ENCODE measurements around the gene ETV6.
"Not testable (repeated sequence)": the region's sequence is repeated elsewhere in the genome, so short reads cannot be mapped to it uniquely, and the experiment has no call there.

ETV6 gene

GRCh38 chr12:11615481-11615880 lies 34.0 kb upstream of the ETV6 start:
- no peak overlapping the region for H3K27ac ChIP-seq
- in situ Hi-C loops (cut with HindIII; ENCODE audit: low pct_ligation_motif_present, low sequenced_read_pairs), result no loop called here
- no peaks in the 10 kb centered on the region for H3K27me3 ChIP-seq (replicated peaks)
- DNase-seq, result no peak
- no peak for TF ChIP-seq CTCF (IDR thresholded peaks at IDR 0.05; ENCODE audit: low read depth, low read length, missing control alignments)
- H3K4me3 ChIP-seq (ENCODE audit: low read depth, low read length), result no peak overlapping the region
- no peaks in the 10 kb centered on the region for H3K36me3 ChIP-seq (replicated peaks)

GRCh38 chr12:11618046-11618445 lies 31.4 kb upstream of the ETV6 start:
- no peaks in the 10 kb centered on the region for H3K36me3 ChIP-seq (replicated peaks)
- H3K27ac ChIP-seq, result no peak overlapping the region
- no peak overlapping the region for H3K4me3 ChIP-seq (ENCODE audit: low read depth, low read length)
- no peaks in the 10 kb centered on the region for H3K27me3 ChIP-seq (replicated peaks)
- in situ Hi-C loops (cut with HindIII; ENCODE audit: low pct_ligation_motif_present, low sequenced_read_pairs), result no loop called here
- TF ChIP-seq CTCF (IDR thresholded peaks at IDR 0.05; ENCODE audit: low read depth, low read length, missing control alignments), result no peak
- DNase-seq, result no peak

- TF ChIP-seq CTCF (IDR thresholded peaks at IDR 0.05; ENCODE audit: low read depth, low read length, missing control alignments), result peak; percentile 31
- H3K27ac ChIP-seq, result no peak overlapping the region
- in situ Hi-C loops (cut with HindIII; ENCODE audit: low pct_ligation_motif_present, low sequenced_read_pairs), result no loop called here
- DNase-seq, result peak; percentile 36
- H3K27me3 ChIP-seq (replicated peaks), result no peaks in the 10 kb centered on the region
- H3K36me3 ChIP-seq (replicated peaks), result no peaks in the 10 kb centered on the region
- no peak overlapping the region for H3K4me3 ChIP-seq (ENCODE audit: low read depth, low read length)
These were observed 27.6 kb upstream of the ETV6 start for GRCh38 chr12:11621797-11622423.

GRCh38 chr12:11622876-11623281 lies 26.6 kb upstream of the ETV6 start:
- in situ Hi-C loops (cut with HindIII; ENCODE audit: low pct_ligation_motif_present, low sequenced_read_pairs), result no loop called here
- no peak for DNase-seq
- Histone ChIP-seq H3K4me3 (ENCODE audit: low read depth, low read length) (no peak overlapping the region), H3K27ac (no peak overlapping the region), H3K36me3 (replicated peaks) (no peaks in the 10 kb centered on the region), H3K27me3 (replicated peaks) (no peaks in the 10 kb centered on the region)
- TF ChIP-seq CTCF (IDR thresholded peaks at IDR 0.05; ENCODE audit: low read depth, low read length, missing control alignments), result peak; percentile 30

GRCh38 chr12:11623382-11623781 lies 26.1 kb upstream of the ETV6 start:
- Histone ChIP-seq H3K36me3 (replicated peaks) (no peaks in the 10 kb centered on the region), H3K27ac (no peak overlapping the region), H3K4me3 (ENCODE audit: low read depth, low read length) (no peak overlapping the region), H3K27me3 (replicated peaks) (no peaks in the 10 kb centered on the region)
- DNase-seq, result no peak
- no peak for TF ChIP-seq CTCF (IDR thresholded peaks at IDR 0.05; ENCODE audit: low read depth, low read length, missing control alignments)
- in situ Hi-C loops (cut with HindIII; ENCODE audit: low pct_ligation_motif_present, low sequenced_read_pairs), result no loop called here

GRCh38 chr12:11624116-11624515 lies 25.4 kb upstream of the ETV6 start:
- TF ChIP-seq CTCF (IDR thresholded peaks at IDR 0.05; ENCODE audit: low read depth, low read length, missing control alignments), result no peak
- H3K36me3 ChIP-seq (replicated peaks), result no peaks in the 10 kb centered on the region
- no peak for DNase-seq
- no peak overlapping the region for H3K4me3 ChIP-seq (ENCODE audit: low read depth, low read length)
- no peak overlapping the region for H3K27ac ChIP-seq
- no peaks in the 10 kb centered on the region for H3K27me3 ChIP-seq (replicated peaks)
- in situ Hi-C loops (cut with HindIII; ENCODE audit: low pct_ligation_motif_present, low sequenced_read_pairs), result no loop called here

GRCh38 chr12:11627709-11628108 lies 21.8 kb upstream of the ETV6 start:
- H3K27ac ChIP-seq; H3K4me3 ChIP-seq (ENCODE audit: low read depth, low read length); H3K36me3 ChIP-seq (replicated peaks); in situ Hi-C loops (cut with HindIII; ENCODE audit: low pct_ligation_motif_present, low sequenced_read_pairs); H3K27me3 ChIP-seq (replicated peaks); DNase-seq: not testable (repeated sequence)

All from brain microvascular endothelial cell (primary cell).